CD14-positive monocyte (primary cell): ENCODE results near the gene VWA3A. TPM values are rescaled to one million over a fixed set of nuclear protein-coding genes. Genes with fewer than 3 reads are reported as not detected.

Experiments
- DNase-seq, 3 donors: peaks; one replicate each; pipeline ENCODE4 v3.0.0-alpha.2; 2011 to 2022
- H2AFZ ChIP-seq: 2 replicates; pipeline ENCODE4 v1.6.0; 2012; ENCODE audit warnings: mild to moderate bottlenecking, low read depth, low read length, inconsistent platforms; ENCODE audit not compliant: insufficient read depth, poor library complexity, severe bottlenecking
- H3K27ac ChIP-seq, 2 donors: 1 replicate in 1 of 2; 2 replicates in 1 of 2; pipeline ENCODE4 v1.5.1; 2012 to 2013; ENCODE audit warnings: low read length in 2 of 2, control low read depth in 1 of 2, inconsistent platforms in 1 of 2, low read depth in 1 of 2, mild to moderate bottlenecking in 1 of 2
- H3K27me3 ChIP-seq, 2 donors: one replicate each; pipeline versions ENCODE4 v1.6.0 to v1.6.1; 2011 to 2013; ENCODE audit warnings: low read length in 2 of 2; ENCODE audit not compliant: control insufficient read depth in 2 of 2, insufficient read depth in 2 of 2
- H3K36me3 ChIP-seq, 2 donors: replicated peaks in 1 of 2; 1 replicate in 1 of 2; 2 replicates in 1 of 2; pipeline versions ENCODE4 v1.5.1 to v1.6.1; 2012 to 2013; ENCODE audit warnings: low read length in 2 of 2, control low read depth in 1 of 2, inconsistent platforms in 1 of 2, mild to moderate bottlenecking in 1 of 2; ENCODE audit not compliant: insufficient read depth in 2 of 2, control insufficient read depth in 1 of 2
- H3K4me1 ChIP-seq, 2 donors: 1 replicate in 1 of 2; 2 replicates in 1 of 2; pipeline versions ENCODE4 v1.5.1 to v1.6.1; 2012 to 2013; ENCODE audit warnings: low read length in 2 of 2, control low read depth in 1 of 2, inconsistent platforms in 1 of 2, mild to moderate bottlenecking in 1 of 2, moderate library complexity in 1 of 2; ENCODE audit not compliant: insufficient read depth in 2 of 2, control insufficient read depth in 1 of 2
- H3K4me2 ChIP-seq: replicated peaks from 2 replicates; pipeline ENCODE3; 2012; ENCODE audit warnings: low read length, moderate library complexity, mild to moderate bottlenecking; ENCODE audit not compliant: poor library complexity, severe bottlenecking; ENCODE audit errors: extremely low read depth
- H3K4me3 ChIP-seq, 3 experiments: fragments of 200-600 bp in 1 of 3; sonication (generic) in 1 of 3; replicated peaks in 1 of 3; 1 replicate in 2 of 3; 2 replicates in 1 of 3; pipeline ENCODE4 v1.5.1; 2011 to 2013; ENCODE audit warnings: low read length in 3 of 3, mild to moderate bottlenecking in 3 of 3, control low read depth in 2 of 3, low read depth in 2 of 3, inconsistent platforms in 1 of 3, moderate library complexity in 1 of 3
- H3K79me2 ChIP-seq: 2 replicates; pipeline ENCODE4 v1.6.0; 2012; ENCODE audit warnings: mild to moderate bottlenecking, control low read depth, inconsistent platforms, low read length, moderate library complexity; ENCODE audit not compliant: insufficient read depth
- H3K9ac ChIP-seq: 2 replicates; pipeline ENCODE4 v1.6.0; 2017; ENCODE audit warnings: low read length, mild to moderate bottlenecking; ENCODE audit not compliant: insufficient read depth, poor library complexity, severe bottlenecking
- H3K9me3 ChIP-seq, 2 donors: replicated peaks in 1 of 2; 1 replicate in 1 of 2; 2 replicates in 1 of 2; pipeline versions ENCODE4 v1.5.1 to v1.6.1; 2012 to 2013; ENCODE audit warnings: low read length in 2 of 2, control low read depth in 1 of 2; ENCODE audit not compliant: control insufficient read depth in 1 of 2, insufficient read depth in 1 of 2
- H4K20me1 ChIP-seq: 2 replicates; pipeline ENCODE4 v1.6.0; 2012; ENCODE audit warnings: mild to moderate bottlenecking, low read length, control low read depth, moderate library complexity; ENCODE audit not compliant: insufficient read depth
- H3K27ac Mint-ChIP-seq, 7 donors: one replicate each; pipeline ENCODE4 v1.8.0; 2020; ENCODE audit warnings: mild to moderate bottlenecking in 7 of 7, mixed read lengths in 7 of 7, moderate library complexity in 6 of 7, inconsistent platforms in 2 of 7
- H3K27me3 Mint-ChIP-seq, 3 donors: one replicate each; pipeline ENCODE4 v1.8.0; 2021 to 2022; ENCODE audit warnings: low read depth in 3 of 3, mild to moderate bottlenecking in 3 of 3, mixed read lengths in 3 of 3, moderate library complexity in 3 of 3, inconsistent platforms in 1 of 3
- H3K36me3 Mint-ChIP-seq, 2 donors: one replicate each; pipeline ENCODE4 v1.8.0; 2020; ENCODE audit warnings: mixed read lengths in 2 of 2, inconsistent platforms in 1 of 2, mild to moderate bottlenecking in 1 of 2
- H3K4me1 Mint-ChIP-seq: one replicate; pipeline ENCODE4 v1.8.0; 2020; ENCODE audit warnings: mild to moderate bottlenecking, mixed read lengths
- H3K4me3 Mint-ChIP-seq, 2 donors: one replicate each; pipeline ENCODE4 v1.8.0; 2020; ENCODE audit warnings: mild to moderate bottlenecking in 2 of 2, mixed read lengths in 2 of 2, moderate library complexity in 1 of 2
- H3K9me3 Mint-ChIP-seq, 7 donors: one replicate each; pipeline ENCODE4 v1.8.0; 2020 to 2022; ENCODE audit warnings: mixed read lengths in 7 of 7, mild to moderate bottlenecking in 6 of 7, moderate library complexity in 6 of 7, inconsistent platforms in 2 of 7
- WGBS: methylation state at CpG from one replicate; pipeline ENCODE4 v1.1.5; 2013; ENCODE audit warnings: missing lambda C conversion rate; ENCODE audit not compliant: insufficient coverage; 5-methylcytosine and 5-hydroxymethylcytosine counted together
- intact Hi-C, 2 donors: fragments of 100-400 bp; cut with micrococcal nuclease; formaldehyde crosslinking; loops; one replicate each; pipeline versions ENCODE4 v1.15.0 to v1.15.1; 2023
- polyA plus RNA-seq, 3 donors: library from polyadenylated mRNA; depleted of rRNA in 1 of 3; unstranded in 2 of 3; stranded (reverse) in 1 of 3; fragments of 300-500 nt in 2 of 3; fragments of >200 nt in 1 of 3; fragmentation: Illumina TruSeq in 2 of 3; gene quantifications; 1 replicate in 2 of 3; 2 replicates in 1 of 3; pipeline ENCODE4 v1.2.3, GENCODE V29; 2012 to 2021
- TF ChIP-seq, protein P1 (sequence below): fragments of 200-600 bp; IDR thresholded peaks from one replicate; pipeline ENCODE4 v1.8.0; 2022; ENCODE audit warnings: antibody characterized with exemption, mild to moderate bottlenecking

VWA3A gene
- polyA plus RNA-seq, 3 donors: 0.09 TPM; not detected in 2

DNA sequence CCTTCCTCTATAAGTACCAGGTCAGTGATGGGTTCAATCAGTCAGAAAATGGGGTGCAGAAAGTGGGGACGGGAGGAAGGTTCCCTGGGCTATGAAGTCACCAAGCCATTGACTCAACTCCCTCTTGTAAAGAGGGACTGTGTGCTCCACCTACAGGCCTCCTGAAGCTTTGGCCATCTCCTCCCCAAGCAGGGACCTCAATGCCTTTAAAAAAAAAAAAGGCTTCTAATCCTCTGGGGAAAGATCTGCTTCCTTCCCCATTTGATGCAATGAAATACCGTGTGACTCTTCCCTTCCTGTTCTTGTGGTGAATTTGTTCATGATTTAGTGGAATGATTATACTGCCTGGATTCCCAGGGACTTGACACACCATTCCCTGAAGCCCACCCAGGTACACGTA, 30.8 kb downstream of the VWA3A start:
- H3K79me2 ChIP-seq: no peaks in the 10 kb centered on the region
- TF ChIP-seq, protein P1, sequence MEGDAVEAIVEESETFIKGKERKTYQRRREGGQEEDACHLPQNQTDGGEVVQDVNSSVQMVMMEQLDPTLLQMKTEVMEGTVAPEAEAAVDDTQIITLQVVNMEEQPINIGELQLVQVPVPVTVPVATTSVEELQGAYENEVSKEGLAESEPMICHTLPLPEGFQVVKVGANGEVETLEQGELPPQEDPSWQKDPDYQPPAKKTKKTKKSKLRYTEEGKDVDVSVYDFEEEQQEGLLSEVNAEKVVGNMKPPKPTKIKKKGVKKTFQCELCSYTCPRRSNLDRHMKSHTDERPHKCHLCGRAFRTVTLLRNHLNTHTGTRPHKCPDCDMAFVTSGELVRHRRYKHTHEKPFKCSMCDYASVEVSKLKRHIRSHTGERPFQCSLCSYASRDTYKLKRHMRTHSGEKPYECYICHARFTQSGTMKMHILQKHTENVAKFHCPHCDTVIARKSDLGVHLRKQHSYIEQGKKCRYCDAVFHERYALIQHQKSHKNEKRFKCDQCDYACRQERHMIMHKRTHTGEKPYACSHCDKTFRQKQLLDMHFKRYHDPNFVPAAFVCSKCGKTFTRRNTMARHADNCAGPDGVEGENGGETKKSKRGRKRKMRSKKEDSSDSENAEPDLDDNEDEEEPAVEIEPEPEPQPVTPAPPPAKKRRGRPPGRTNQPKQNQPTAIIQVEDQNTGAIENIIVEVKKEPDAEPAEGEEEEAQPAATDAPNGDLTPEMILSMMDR: no peak
- no peaks in the 10 kb centered on the region for H3K9me3 ChIP-seq
- no peak overlapping the region for H3K4me3 ChIP-seq
- no peak overlapping the region for H3K9ac ChIP-seq
- H3K27me3 ChIP-seq: no peaks in the 10 kb centered on the region
- Mint-ChIP-seq H3K4me3 (no peak overlapping the region), H3K27ac (peak overlapping the region in 1 of 7 donors; percentile 58), H3K27me3 (peaks cover 4 to 7% (median 5%) of the 10 kb centered on the region in 3 donors), H3K9me3 (no peaks in the 10 kb centered on the region), H3K4me1 (peaks cover 11% of the 10 kb centered on the region), H3K36me3 (no peaks in the 10 kb centered on the region)
- no peak overlapping the region for H2AFZ ChIP-seq
- H3K36me3 ChIP-seq: no peaks in the 10 kb centered on the region
- no peak overlapping the region for H3K27ac ChIP-seq
- DNase-seq: no peak
- no peak overlapping the region for H3K4me2 ChIP-seq
- no peaks in the 10 kb centered on the region for H4K20me1 ChIP-seq
- intact Hi-C loops: no loop called here
- H3K4me1 ChIP-seq: peaks cover 0 to 8% of the 10 kb centered on the region in 2 donors
- no CpG with 5 or more reads among the region's 3 CpGs for WGBS

DNA sequence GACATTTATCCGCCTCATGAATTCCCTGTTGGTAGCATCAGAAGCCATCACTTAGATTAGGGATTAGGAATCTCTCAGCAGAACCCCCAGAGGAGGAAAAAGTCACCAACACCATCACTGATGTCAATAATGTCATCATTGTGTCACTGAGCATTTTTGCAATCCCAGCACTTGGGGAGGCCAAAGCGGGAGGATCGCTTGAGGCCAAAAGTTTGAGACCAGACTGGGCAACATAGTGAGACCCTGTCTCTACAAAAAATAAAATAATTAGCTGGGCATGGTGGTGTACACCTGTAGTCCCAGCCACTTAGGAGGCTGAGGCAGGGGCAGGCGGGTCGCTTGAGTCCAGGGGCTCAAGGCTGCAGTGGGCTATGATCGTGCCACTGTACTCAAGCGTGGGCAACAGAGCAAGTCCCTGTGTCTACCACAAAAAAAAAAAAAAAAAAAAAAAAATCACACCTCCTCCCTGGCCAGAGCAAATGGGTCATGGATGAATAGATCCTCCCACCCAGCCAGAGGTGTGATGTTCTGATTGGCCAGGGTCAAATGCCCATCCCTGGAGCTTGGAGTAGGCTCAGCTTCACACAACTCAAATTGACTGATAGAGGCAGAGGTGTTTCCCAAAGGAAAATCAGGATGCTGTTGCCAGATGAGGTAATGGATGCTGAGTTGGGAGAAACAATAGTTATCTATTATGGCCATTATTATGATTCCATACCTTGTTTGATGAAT, 31.6 kb downstream of the VWA3A start:
- Histone ChIP-seq H4K20me1 (no peaks in the 10 kb centered on the region), H3K27ac (no peak overlapping the region), H3K36me3 (no peaks in the 10 kb centered on the region), H2AFZ (no peak overlapping the region), H3K4me1 (peaks cover 0 to 8% of the 10 kb centered on the region in 2 donors), H3K9ac (no peak overlapping the region), H3K79me2 (no peaks in the 10 kb centered on the region), H3K4me3 (no peak overlapping the region), H3K4me2 (no peak overlapping the region), H3K9me3 (no peaks in the 10 kb centered on the region), H3K27me3 (no peaks in the 10 kb centered on the region)
- peak overlapping the region in 1 of 7 donors; percentile 58 for H3K27ac Mint-ChIP-seq
- TF ChIP-seq, protein P1: no peak
- intact Hi-C loops: no loop called here
- H3K4me1 Mint-ChIP-seq: peaks cover 11% of the 10 kb centered on the region
- peaks cover 4 to 7% (median 5%) of the 10 kb centered on the region in 3 donors for H3K27me3 Mint-ChIP-seq
- 100% methylated on average over 4 of the region's 7 CpGs for WGBS
- H3K36me3 Mint-ChIP-seq: no peaks in the 10 kb centered on the region
- H3K9me3 Mint-ChIP-seq: peaks cover 0 to under 1% (median 0%) of the 10 kb centered on the region in 7 donors
- H3K4me3 Mint-ChIP-seq: no peak overlapping the region
- DNase-seq: no peak
